GM21515 (cell line): Measurements from ENCODE around the gene GRPEL1.

Experiments
- ATAC-seq: cut with Tn5 transposase; IDR thresholded peaks from one replicate; pipeline ENCODE4 v1.9.1; 2021; ENCODE audit not compliant: unreplicated experiment

The GRPEL1 gene

DNA sequence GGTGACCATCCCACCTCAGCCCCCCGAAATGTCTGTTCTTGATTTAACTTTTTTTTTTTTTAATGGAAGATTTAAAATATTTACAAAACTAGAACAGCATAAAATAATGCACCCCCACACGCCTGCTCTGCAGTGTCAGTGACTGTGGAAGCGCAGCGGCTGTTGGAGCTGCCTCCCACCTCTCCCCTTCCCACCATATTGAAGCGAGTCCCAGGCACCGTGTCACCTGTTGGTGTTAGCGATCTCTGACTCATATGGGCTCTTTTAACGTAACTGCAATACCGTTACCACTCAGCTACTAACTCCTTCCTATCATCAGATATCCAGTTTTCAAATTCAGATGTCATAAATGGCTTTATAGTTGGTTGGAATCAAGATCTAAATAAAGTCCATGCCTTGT, 41.8 kb downstream of the GRPEL1 start:
- no peak for ATAC-seq

DNA sequence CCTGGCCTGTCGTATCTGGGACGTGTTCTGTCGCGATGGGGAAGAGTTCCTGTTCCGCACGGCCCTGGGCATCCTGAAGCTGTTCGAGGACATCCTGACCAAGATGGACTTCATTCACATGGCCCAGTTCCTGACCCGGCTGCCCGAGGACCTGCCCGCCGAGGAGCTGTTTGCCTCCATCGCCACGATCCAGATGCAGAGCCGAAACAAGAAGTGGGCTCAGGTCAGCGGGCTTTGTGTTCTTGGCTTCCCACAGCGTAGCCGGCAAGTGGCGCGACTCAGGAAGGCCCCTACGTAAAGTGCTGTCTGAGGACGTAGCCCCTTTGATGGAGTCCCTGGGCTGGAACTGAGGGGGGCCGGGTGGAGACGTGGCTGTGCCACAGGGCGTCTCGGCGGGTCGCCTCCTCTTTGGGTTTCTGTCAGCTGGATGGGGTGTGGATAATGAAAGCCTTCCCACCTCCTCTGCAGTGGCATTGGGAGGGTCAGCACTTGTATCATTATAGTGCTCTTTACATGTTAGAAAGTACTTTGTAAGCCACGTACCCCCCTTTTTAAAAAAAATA, 42.7 kb downstream of the GRPEL1 start:
- ATAC-seq: no peak

DNA sequence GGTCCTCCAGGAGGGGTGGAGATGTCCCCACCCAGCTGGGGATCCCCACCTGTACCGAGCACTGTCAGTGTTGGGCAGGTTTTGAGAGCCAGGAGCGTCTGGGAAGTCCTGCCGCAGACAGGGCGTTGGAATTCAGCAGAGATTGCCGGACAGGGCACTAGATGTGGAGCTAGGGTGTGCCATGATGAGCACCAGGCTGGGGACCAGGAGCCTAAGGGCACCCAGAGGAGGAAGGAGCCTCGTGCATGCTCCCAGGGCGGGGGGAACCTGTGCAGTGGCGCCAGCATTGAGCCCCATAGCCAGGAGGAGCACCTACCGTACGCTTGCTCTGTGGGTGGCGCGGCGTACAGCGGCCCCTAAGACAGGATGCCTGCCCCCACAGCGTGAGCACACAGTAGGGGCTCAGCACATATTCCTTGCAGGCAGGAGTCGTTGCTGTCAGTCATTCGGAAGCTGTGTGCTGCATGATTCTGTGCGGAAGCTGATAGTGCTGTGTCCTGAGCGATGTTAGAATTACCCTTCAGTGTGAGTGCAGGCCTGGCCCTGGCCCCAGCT, 43.5 kb downstream of the GRPEL1 start:
- no peak for ATAC-seq

DNA sequence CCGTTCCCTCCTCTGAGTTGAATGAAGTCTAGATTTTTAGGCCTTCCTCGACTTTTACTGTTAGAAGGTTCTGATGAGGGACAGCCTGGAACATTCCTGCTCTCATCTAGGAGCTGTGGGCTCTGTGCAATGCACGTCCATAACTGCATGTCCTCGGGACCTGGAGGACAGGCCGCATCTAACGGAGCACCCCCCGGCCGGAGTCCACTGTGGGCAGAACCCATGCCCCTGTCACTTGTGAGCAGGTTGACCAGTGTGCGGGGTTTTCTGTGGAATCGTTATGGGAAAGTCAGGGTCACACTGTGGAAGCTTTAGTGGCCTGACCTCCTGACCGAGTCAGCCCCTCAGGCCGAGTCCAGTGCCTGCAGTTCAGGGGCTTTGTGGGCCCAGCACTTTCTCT, 44.0 kb downstream of the GRPEL1 start:
- no peak for ATAC-seq

DNA sequence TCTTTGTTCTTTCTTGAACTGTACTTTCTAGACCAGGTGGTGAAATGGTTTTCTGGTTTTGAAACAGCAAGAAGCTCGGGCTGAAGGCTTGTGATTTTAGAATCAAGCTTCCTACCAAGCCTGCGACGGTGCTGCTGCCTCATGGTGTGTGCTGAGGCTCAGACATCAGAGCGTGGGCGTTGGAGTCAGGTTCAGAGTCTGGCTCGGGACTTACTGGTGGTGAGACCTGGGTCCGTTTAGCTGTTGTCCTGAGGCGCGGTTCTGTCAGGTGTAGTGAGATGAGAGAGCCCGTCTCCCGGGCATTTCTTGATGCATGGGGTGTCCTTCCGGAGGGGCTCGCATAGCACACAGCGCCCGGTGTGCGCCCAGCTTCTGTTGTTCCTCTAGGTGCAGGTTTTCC, 44.4 kb downstream of the GRPEL1 start:
- ATAC-seq: no peak

DNA sequence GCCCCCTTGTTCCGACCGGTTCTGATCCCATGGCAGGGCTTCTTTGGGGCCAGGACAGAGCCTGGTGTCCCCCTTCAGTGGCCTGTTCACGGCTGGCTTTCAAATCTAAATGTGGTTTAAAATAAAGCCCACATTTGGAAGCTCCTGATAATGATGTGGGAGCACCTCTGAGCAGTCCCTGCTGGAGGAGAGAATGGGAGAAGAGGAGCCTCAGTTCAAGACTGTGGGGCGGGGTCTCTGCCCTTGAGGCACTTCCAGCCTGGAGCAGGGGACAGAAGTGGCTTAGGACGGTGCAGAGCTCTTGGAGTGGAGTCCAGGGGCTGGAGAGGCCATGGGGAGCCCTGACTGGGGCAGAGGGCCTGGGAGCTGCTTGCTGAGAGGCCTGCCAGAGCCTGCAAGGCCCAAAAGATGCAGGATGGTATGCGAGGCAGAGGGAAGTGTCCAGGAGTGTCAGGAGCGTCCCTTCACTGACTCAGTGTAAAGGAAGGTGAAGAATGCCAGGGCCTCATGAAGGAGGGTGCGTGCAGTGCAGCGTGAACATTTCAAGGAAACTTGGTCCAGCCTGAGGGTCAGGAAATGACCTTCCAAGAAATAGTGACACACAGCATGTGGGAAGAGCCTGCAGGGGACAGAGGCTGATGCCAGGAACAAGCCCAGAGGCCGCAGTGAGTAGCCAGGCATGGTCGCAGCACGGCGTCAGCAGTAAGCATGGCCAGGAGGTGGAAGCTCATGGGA, 45.8 kb downstream of the GRPEL1 start:
- no peak for ATAC-seq

DNA sequence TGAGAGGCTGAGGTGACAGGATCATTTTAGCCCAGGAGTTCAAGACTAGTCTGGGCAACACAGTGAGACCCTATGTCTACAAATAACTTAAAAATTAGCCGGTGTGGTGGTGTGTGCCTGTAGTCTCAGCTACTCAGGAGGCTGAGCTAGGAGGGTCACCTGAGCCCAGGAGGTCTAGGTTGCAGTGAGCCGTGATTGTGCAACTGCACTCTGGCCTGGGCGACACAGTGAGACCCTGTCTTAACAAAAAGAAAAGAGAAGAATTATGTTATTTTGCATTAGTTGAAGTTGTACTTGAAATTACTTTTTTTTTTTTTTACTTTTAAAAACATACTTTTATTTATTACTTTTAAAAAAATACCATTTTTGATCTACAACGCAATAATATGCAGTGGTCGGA, 46.5 kb downstream of the GRPEL1 start:
- ATAC-seq: no peak

DNA sequence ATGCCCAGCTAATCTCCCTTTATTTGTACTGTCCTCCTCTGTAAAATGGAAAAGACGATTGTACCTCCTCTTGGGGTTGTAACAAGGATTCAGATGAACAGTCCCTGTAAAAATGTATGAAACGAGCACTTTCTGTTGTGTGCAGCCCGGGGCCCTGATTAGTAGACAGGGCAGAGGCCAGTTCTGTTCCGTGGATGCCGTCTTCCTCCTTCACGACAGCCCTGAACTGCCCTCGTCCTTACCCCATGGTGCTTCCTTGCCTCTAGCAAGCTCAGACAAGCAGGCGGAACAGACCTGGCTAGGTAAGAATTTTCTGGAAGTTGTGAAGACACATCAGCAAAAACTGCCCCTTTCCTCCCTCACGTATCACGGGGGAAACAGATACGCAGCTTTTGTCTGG, 47.0 kb downstream of the GRPEL1 start:
- no peak for ATAC-seq

DNA sequence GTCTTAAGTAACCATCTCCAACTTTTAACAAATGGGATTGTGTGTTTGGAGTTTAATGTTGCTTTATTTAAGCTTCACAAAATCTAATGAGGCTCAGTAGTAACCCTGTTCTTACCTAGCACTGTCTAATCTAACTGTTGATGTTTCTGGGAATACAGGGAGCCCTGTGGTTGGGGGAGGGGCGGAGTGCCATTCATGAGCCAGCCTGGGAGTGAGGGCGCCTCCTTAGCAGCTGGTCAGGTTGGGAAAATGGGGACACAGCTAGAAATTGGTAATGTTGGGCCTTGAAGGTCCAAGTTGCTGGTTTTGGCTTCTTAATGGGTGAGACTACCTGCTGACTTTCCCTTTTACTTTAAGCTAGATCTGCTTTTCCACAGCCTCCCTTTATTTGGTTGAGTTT, 47.6 kb downstream of the GRPEL1 start:
- no peak for ATAC-seq

DNA sequence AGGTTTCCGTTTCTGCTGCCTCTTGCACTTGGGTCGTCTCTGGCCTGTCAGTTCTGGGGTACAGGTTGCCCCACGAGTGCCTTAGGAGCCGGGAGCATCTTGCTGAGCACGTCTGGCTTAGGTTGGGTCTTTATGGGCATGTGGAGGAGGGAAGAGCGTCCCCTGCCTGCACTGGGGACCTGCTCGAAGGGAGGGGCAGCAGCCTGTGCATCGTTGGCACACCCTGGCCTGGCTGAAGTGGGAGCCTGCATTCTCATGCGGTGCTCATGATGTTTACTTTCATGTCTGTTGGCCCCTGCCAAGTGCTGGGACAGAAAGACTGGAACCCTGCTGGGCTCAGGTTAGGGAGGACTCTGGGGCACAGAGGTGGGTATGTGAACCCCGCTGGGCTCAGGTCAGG, 48.5 kb downstream of the GRPEL1 start:
- ATAC-seq: no peak

DNA sequence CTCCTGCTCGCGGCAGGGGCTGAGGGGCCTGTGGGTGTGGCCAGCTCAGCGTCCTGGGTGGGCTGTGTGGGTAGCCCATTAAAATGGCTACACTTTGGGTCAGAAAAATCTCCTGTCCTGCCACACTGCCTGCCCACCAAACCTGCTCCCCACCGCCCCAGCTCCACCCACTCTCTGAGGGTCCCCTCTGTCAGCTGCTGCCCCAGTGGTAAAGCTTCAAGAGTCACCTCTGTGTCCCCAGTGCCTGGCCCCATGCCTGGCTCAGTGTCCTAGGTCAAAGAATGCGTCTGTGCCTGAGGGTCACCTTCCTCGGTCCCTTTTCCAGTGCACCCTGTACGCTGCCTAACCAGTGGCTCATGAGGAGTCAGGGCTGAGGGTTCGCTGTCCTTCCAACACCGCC, 49.6 kb downstream of the GRPEL1 start:
- no peak for ATAC-seq

DNA sequence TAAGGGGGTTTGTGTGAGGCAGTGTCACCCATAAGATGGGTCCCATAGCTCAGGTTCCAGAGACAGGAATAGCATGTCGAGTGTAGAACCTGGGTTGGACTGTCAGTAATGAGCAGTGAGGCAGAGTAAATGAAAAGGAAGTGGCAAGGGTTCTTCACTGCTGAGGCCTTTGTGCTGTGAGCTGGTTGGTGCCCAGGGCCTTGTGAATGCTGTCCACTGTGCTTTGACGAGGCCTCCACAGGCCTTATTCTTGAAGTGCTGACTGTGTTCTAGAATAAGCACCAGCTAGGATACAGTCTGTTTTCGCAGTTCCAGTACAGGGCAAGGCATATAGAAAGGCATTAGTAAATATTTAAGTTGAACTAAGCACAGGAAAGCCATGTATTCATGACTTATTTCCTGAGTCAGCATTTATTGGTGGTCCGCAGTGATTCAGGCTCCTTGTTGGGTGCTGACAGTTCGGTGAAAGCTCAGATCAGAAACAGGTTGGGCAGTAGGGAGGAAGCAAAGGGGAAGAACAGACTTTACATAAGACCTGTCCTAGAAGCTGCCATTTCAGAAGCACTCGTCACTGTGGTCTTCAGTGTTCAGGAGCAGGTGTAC, 50.3 kb downstream of the GRPEL1 start:
- ATAC-seq: no peak

DNA sequence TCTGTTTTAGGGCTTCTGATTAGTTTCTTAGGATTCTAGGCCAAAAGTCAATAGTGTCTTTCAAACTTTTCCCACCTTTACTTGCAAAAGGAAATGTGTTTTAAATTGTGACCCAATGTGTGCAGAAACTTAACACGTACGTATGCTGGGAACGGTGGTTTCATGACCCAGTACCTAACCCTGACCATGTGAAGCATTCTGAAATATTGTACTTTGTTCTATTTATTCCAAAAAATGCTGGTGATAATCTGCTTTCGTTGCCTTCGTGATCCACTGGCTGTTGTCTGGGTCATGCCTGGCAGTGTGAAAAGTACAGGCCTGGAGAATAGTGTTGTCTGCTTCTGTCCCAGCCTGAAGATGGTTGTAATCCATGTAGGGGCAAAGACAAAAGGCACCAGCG, 51.4 kb downstream of the GRPEL1 start:
- ATAC-seq: no peak

DNA sequence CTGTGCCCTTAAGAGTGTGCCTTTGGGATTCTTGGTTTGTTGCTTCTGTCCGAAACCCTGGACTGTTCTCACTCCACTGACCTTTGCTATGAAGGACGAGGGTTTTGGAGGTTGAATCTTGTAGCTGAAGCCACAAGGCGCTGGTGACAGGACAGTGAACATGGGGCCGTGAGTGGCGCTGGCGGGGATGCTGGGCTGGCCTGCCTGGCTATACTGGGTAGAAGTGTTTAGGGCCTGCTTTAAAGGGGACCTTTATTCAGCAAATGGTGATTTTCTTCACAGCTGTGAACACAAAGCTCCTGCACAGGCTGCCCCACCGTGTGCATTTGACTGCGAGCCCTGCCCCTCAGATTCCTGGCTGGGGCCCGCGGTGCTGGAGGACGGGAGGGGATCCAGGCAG, 51.8 kb downstream of the GRPEL1 start:
- no peak for ATAC-seq

DNA sequence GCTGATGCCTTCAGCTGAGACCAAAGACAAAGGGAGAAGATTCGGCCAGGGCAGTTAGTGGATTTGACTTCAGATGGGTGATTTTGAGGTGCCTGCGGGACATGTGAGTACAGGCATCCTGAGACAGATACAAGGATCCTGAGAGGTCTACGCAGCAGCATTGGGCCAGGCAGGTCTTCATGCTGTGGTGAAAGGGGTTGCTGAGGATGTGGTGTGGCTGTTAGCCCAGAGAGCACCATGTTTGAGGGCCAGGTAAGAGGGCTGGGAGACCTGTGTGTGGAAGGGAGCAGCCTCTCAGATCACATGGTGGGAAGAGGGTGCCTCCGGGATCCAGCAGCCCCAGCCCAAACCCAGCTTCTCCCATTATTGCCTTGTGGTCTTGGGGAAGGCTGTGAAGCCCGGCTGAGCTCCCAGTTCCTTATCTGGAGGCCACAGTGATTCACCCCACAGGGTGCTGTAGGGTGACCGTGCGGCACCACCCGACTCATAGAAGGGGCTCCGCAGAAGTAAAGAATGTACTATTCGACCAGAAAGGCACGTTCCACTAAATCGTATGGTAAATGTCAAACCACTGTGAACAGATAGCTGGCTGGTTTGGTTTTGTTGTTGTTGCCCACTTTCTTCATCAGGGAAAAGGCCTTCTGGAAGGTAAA, 52.4 kb downstream of the GRPEL1 start:
- no peak for ATAC-seq

DNA sequence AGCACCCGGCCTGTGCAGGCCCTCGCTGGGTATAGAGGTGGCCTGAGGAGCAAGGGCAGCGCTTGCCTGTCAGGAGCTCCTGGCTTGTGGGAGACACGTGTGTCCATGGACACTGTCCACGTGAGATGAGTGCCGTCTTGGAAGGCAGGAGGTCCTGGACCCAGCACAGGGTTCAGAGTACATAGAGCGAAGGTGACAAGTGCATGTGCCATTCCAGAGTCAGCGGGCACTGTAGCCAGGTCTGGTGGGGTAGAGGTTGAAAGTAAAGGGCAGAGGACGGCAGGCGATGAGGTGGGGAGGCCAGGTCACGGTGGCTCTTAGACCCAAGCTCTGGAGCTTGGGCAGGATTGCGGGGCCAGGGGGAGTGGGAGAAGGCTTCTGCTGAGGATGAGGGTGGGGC, 53.0 kb downstream of the GRPEL1 start:
- ATAC-seq: no peak

DNA sequence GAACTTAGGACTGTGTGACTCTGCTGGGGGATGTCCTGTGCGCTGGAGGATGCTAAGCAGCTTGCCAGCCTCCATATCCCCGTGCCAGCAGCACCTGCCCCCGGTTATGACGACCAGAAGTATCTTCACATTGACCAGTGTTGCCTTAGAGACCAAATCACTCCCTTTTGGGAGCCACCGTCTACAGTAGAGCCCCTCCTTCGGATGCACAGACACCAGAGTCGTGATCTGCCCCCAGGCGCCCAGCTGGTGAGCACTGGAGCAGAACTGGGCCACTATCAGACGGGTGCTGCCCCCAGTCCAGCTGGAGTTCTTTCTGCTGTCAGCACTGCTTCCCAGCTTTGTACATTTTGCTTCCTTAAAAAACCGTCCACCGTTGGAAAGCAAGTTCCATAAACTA, 54.7 kb downstream of the GRPEL1 start:
- ATAC-seq: no peak

DNA sequence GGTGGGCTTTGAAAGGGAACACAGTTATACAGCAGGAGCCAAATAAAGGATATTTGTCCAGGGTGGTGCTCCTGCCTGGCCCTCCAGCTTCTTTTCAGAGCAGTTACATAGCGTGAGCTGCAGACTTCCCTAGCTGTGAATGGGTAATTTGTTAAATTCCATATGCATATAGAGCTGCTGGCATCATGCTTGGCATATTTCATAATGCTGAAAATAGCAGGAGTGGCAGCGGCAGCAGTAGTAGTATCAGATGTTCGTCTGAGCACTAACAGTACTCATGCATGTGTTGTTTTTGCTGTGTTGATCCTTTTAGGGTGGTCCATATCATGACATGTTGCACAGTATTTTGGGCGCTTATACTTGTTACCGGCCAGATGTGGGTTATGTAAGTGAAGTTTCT, 58.3 kb downstream of the GRPEL1 start:
- no peak for ATAC-seq
